NCI-H1930 (cell line): ENCODE measurements around the gene SRPX2.

Experiments
- DNase-seq, 2 experiments: peaks; one replicate each; lab custom pipeline; 2025; lab: John Stamatoyannopoulos, UW

The SRPX2 gene

DNA sequence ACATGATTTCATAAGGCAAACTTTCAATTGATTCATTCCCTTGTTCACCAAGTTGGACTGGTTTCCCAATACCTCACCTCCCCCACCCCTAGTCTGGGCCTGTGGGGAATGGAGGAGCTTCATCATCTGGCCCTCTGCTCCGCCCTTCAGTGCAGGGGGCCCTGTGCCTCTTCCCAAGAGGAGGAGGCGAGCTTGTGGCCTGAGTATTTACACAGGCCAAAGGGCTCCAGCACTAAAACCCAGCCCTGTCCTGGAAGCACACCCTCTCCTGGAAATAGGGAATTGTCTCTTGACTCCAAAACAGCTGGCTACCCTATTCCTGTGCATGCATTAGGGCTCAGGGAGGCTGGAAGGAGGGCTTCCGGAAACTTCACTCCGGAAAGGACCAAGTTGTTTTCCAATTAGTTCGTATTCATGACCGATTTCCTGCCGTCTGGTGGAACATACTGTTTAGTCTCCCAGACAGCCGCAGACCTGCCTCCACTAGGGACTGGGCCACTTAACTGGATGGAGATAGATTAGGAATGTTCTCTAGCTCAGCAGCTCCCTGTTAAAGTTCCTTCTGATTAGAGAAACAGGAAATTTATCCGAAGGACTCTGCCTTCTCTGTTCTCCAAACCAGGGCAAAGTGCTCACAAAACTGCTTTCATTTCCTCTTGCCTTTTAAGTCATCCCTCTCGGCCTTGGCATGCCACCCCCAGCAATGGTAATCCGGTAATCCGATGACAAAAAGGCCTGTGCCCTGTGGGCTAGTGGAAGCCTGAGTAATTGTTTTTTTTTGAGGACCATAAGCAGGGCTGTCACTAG lies 5.8 kb downstream of the SRPX2 start:
- DNase-seq = no peak

DNA sequence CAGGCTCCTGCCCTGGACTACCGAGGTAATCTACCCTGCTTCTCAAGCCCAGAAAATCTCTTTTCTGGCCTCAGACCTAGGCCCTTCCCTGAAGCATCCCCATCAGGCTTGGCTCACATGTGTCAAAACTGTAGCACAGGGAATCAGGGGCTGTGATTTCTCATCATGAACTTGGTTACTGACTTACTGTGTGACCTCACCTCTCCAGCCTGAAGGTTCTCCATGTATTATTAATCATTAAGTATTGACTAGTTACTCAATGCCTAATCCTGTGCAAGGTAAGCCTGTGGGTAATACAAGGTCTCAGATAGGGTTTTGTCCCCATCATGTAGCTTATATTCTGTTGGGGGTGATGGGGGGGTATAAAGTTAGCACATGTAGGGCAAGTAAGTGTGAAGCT lies 6.8 kb downstream of the SRPX2 start:
- no peak for DNase-seq

DNA sequence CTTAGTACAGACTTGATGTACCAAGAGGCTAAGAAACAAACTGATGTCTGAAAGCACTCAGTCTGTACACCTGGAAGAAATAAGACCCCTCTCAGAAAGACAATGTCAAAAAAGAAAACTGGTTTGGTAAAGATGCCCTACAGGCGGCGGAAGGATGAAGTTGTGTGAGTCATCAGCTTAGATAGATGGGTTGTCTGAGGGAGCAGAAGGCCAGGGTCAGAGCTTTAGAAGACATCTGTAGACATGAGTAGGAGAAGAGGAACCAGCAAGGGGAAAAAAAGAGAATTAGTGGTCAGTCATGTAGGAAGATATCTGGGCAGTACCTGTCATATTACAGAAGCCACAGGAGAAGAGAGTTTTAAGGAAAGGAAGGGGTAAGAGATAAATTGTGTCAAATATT lies 8.3 kb downstream of the SRPX2 start:
- no peak for DNase-seq

DNA sequence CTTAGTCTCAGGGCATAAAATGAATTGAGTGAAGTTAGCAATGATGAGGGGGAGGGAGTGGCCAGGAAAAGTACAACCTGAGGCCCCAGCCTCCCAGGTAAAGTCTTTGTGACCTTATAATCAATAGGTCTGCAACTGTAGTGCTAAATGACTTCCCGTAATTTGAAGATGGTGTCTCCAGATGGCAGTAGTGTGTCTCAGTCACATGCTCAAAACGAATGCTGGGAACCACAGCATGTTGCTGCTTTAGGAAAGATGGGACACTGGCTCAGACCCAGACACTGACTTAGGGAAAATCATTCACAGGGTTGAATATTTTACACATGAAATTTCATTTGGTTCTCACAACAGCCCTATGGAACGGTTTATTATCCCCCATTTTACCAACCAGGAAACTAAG lies 10.3 kb downstream of the SRPX2 start:
- DNase-seq = peak in 1 of 2 experiments; percentile 2

DNA sequence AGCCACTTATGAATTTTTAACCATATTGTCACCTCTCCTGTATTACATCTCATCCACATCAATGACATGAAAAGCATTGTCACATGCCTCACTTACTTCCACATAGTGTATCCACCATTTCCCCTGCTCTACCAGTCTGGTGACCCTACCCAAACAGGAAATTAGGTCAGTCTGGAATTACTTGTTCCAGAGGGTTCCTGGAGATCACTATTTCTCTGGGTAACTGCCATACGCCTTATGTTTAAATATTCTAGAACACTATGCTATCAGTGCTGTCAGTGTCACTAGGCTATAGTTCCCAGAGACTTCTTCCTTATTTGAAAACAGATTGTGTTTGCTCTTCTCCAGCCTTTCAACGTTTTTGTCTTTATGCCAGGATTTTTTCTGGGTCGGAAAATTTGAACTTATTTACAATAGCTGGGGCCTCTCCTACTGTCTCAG lies 15.0 kb downstream of the SRPX2 start:
- DNase-seq = no peak

DNA sequence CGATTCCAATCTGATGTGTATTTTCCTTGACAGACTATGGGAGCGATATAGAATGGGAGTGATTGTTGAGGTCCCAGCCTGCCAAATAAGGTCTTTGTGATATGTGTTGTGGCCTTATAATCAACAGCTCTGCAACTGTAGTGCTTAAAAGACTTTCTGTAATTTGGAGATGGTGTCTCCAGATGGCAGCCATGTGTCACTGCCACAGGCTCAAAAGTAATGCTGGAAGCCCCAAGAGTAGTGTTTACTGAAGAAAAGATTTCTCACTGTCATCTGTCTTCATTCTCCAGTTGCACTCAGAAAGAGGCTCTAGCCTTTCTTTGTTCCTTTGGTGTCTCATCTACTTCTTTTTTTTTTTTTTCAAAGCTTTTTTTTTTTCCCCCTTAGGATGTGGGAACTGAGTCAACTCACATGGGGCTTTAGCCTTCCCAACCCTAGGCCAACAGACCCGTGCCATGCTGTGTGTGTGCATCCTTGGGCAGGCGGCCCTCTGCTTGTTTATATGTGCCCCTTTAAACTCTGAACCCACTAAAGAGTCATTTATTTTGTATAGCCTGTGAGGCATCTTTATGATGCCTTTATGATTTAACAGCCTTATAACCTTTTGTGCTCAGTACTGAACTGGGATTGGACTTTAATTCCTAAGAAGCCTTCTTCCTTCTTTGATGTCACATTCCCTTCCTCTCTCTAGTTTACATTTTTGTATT lies 15.6 kb downstream of the SRPX2 start:
- no peak for DNase-seq

DNA sequence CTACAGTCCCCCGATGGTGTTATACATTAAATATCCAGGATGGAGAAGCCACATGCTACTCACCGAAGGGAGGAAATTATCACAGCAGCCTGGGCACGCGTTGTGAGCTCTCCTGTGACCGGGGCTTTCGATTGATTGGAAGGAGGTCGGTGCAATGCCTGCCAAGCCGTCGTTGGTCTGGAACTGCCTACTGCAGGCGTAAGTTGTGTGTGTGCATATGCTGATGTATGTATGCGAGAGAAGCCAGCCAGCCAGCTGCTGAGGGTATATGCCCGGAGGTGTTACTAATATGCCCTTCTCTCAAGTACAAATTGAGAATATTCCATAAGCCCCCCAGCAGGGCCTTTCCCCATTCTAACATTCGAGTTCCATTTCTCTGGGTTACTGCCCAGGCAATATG lies 18.2 kb downstream of the SRPX2 start:
- no peak for DNase-seq

DNA sequence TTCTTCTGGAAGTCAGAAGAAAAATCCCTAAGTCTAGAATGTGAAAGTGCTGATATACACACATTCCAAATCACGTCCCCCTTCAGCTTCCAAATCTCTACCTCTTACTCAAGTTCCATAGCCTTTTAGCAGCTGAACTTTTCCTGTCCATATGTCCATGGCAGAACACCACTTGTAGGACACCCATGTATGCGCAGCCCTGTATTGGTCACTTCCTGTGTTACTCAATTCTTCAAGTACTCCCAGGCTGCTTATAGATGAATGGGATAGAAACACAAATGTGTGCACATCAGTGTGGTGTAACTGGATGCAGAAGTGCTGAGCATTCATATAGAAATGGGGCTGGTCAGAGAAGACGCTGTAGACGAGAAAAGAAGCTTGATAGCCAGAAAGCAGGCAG lies 18.8 kb downstream of the SRPX2 start:
- DNase-seq = no peak

DNA sequence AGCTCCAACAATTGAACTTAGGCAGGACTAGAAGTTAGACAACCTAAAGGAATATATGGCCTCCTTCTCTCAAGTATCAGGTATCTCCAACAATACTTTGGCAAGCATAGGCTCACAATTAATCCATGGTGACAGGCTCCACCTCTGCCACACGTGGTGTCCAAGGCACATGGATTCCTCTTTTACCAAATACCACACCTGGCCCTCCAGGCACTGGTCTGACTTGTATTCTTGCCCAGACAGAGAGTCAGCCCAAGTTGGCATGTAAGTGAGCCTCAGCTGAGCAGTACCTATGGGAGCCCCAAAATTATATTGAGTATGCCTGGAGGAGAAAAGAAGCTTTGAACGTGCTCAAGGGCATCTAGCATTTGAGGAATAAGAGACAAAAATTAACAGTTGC lies 19.6 kb downstream of the SRPX2 start:
- no peak for DNase-seq

DNA sequence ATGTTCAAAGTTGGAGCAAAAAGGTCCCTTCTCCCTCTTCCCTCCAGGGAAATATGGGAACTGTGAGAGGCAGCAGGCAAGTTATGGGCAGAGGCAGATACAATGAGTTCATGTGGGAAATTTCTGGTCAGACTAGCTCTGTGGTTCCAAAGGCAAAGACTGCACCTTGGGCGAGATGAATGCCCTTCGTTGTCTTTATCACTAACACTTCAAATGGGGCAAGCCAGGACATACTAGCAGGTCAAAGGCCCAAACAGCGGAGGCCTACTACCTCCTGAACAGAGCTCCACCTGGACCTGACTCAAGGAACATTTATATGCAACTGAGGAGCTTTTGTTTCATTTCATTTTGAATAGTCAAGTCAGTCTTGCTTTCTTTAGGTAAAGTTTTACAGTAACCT lies 29.0 kb downstream of the SRPX2 start:
- DNase-seq = no peak

DNA sequence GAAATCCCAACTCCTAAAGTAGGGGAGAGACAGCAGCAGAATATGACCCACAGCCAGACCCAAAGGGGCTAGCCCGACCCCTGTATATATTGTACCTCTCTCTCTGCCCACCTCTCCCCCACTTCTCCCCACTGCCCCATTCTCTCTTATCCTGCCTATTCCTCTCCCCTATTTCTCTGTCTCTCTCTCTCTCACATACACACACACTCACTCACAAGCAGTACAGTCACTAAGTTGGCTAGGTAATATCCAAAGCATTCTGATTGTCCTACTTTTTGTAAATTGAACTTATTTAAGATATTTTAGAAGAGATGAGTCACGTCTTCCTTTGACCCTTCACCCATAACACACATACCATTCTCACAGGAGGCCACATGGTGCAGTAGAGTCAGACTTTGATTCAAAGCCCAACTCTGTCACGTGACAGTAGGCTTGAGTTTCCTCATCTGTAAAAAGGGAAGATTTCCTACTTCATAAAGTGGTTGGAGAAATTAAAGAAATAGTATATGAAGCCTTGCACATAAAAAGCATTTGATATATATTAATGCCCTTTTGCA lies 29.5 kb downstream of the SRPX2 start:
- no peak for DNase-seq

DNA sequence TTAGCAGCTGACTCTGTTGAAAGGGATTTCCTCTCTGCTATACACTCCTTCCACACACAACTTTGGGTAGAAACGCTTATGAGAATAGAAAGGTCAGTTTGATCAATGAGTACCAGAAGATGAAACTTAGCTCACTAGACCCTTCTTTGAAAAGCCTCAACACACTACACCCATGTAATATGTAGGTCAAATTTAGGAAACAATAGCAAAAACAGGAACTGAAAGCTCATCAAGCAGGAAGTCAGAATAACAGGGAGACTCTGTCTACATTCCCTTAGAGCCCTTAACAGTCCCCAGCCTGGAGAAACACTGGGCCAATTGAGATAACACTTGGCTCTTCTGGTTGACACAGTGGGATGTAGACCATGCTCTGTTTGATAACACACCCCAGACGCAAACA lies 30.7 kb downstream of the SRPX2 start:
- no peak for DNase-seq

DNA sequence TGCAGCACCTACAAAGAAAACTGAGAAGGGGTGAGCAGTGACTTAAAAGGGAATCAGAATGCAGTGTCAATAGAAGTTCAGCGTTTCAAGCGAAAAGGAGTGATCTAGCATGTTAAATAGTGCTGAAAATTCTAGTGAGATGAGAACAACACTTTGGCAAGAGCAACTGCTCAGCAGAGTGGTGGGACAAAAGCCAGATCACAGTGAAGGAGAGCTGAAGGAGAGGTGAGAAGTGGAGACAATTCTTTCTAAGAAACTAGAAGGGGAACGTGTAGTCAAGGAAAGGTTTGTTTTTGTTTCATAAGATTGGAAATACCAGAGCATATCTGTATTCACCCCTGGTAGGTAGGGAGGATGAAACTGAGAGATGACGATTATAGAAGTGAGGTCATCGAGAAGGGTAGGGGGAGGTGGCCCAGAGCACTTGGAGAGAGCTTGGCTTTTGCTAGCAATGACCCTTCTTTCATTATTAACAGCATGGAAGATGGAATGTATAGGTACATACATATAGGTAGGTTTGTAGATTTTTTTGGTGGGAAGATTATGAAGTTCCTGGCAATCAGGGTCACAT lies 33.7 kb downstream of the SRPX2 start:
- DNase-seq = no peak

DNA sequence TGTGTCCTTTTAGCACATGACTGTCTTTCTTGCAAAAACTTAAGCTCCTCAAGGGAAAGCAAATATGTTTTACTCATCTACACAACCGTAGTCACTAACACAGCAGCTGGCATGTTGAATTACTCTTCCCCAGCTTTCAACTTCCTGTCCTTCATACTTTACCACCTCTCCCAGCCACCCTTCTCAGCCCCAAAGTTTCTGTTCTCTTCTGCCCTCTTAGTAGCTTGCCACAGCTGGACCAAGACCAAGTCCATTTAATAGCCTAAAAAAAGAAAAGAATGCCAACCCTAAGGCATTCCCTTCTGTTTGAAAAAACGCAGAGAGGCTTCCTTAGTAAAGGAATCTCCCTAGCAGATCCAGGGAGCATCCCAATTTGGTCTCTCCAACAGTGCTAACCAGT lies 36.8 kb downstream of the SRPX2 start:
- DNase-seq = no peak

DNA sequence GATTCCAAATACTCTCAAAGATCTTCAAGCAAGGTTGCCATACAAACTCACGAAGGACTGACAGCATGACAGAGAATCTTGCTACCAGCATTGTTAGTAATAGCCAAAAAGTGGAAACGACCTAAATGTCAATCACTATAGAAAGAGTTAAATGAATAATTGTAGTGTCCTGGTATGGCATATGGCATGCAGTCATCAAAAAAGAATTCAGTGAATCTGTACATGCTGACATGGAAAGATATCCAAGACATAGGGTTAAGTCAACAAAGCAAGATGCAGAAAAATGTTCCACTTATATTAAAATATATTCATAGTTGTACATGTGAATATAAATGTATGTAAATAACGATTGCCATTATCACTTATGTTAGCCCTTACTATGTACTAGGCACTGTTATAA lies 37.6 kb downstream of the SRPX2 start:
- DNase-seq = no peak

DNA sequence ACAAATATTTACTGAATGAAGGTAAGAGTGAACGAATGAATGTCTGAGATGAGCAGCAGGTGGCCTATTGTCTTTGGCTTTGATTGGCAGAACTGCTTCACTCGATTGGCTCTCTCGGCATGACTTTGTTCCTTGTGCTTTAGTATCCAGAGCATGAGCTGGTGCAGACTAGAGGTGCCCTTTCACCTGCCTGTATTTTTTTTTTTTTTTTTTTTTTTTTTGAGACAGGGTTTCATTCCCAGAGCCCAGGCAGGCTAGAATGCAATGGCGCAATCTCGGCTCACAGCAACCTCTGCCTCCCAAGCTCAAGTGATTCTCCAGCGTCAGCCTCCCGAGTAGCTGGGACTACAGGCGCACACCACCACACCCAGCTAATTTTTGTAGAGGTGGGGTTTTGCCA lies 38.9 kb downstream of the SRPX2 start:
- no peak for DNase-seq

DNA sequence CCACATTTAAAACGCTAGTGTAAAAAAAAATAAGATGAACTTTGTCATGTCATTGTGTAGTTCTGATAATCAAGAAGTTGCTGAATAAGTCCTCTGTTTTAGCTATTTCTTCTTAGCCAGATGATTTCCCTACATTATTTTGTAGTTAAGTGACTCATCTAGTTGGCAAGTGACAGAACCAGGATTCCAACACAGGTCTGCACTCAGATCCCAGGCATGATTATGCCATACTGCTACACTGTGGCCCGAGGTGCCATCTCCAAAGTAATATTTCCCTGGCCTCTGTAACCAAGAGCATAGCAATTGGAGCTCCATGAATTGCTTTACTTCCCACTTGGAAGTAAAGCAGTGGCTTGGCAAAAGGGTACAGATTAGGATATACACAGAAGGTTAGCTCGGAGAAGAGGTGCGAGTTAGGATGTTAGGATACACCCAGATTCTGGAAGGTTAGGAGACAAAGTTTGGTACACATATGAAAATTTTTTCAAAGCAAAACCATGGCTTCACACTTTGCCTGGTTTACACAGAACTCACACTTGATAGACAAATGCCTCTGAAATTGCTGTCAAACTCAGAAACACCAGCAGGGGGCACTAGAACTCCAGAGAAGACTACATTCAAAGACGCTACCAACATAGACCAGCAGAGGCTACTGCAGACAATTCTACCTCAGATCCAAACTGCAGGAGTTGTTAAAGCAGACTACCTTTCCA lies 41.4 kb downstream of the SRPX2 start:
- DNase-seq = peak; percentile 52 to 79

DNA sequence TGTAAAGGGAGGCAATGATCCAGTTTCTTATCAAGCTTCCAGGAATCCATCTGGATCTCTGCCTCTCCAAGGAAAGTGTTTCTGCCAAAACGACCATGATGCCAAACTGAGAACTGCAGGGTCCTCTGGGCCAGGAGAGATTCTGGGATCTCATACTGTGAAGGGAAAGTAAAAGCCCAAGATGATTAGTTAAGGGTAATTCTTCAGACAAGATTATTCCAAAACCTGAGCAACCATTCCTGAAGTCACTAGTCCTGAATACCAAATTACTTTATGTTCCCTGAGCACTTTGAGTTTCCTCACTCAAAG lies 42.0 kb downstream of the SRPX2 start:
- no peak for DNase-seq

DNA sequence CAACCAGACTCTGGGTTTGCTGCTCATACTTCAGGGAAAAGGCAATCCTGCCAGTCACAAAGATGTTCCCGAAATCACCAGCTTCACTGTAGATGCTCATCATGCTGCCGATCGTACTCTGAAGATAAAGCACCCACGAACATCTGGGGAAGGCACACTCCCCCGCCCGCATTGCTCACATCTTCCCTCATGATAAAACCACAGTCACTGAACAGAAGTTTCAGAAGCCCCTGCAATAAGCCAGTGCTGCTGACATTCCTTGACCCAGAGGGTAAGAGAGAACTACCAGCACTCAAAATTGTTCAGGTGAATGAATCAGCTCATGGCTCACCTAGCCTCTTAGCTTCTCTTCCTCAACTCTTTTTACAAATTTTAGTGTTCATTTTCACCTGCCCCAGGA lies 43.1 kb downstream of the SRPX2 start:
- DNase-seq = no peak

DNA sequence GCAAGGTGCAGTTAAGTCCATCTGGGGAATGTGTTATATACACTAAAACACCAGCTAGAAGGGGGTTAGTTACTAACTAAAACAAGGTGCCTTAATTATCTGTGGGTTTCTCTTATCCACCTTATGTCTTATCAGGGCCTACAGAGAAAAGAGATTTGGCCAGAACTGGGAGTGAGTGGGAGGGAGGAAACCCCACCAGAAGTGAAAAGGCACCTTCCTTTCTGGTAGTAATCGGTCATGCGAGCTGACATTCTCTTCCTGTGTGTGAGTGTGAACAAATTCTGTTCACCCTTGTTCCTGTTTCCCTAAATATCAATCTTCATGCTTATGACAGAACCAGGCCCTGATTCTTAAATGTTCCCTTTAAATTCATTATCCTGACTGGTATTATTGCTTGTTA lies 43.5 kb downstream of the SRPX2 start:
- no peak for DNase-seq

DNA sequence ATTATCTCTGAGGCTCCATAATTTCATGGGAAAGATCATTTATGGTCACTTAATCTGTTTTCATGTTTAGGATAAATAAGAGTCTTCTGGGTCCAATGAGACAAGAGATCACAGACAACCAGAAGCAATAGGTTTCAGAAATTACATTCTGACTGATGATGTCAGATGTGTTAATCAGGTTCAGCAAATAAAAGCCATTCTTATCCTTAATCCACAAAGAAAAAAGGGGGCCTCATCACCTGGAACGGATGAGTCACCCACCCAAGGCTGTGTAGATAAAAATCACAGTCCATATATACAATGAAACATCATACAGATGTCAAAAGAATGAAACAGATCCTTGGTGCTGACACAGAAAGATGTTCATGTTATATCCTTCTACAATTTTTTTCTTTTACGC lies 51.3 kb downstream of the SRPX2 start:
- peak; percentile 37 for DNase-seq

DNA sequence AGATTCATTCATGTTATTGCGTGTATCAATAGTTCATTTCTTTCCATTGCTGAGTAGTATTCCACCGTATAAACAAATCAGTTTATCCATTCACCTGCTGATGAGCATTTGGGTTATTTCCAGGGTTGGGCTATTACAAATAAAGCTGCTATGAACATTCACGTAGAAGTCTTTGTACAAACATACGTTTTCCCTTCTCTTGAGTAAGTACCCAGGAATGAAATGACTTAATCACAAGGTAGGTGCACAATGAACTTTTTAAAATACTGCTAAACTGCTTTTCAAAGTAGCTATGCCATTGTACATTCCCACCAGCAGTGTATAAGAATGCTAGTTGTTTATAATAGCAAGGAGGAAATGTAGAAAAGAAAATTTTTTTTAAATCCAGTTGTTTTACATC lies 52.0 kb downstream of the SRPX2 start:
- no peak for DNase-seq
